Duodenal mucosa (tissue), 2 donors: ENCODE measurements around the gene PTK7.

Source experiments
- H3K27ac ChIP-seq: one replicate; pipeline ENCODE4 v1.7.0; 2013; ENCODE audit warnings: low read depth, low read length
- H3K27me3 ChIP-seq, 2 donors: one replicate each; pipeline ENCODE4 v1.7.0; 2013; ENCODE audit warnings: low read length in 2 of 2, control low read depth in 1 of 2; ENCODE audit not compliant: insufficient read depth in 2 of 2, control insufficient read depth in 1 of 2
- H3K36me3 ChIP-seq, 2 donors: one replicate each; pipeline ENCODE4 v1.7.0; 2013; ENCODE audit warnings: low read length in 2 of 2, control low read depth in 1 of 2; ENCODE audit not compliant: insufficient read depth in 2 of 2, control insufficient read depth in 1 of 2
- H3K4me1 ChIP-seq, 2 donors: one replicate each; pipeline ENCODE4 v1.7.0; 2013; ENCODE audit warnings: low read length in 2 of 2, control low read depth in 1 of 2; ENCODE audit not compliant: insufficient read depth in 2 of 2, control insufficient read depth in 1 of 2
- H3K4me3 ChIP-seq, 2 donors: one replicate each; pipeline ENCODE4 v1.7.0; 2013; ENCODE audit warnings: low read length in 2 of 2, low read depth in 1 of 2
- H3K9ac ChIP-seq, 2 donors: one replicate each; pipeline ENCODE4 v1.7.0; 2013; ENCODE audit warnings: low read length in 2 of 2, low read depth in 1 of 2
- H3K9me3 ChIP-seq, 2 donors: one replicate each; pipeline ENCODE4 v1.7.0; 2013; ENCODE audit warnings: low read length in 2 of 2, control low read depth in 1 of 2; ENCODE audit not compliant: control insufficient read depth in 1 of 2

PTK7 gene

GRCh38 chr6:43082806-43083655 lies 6.9 kb downstream of the PTK7 start:
- Histone ChIP-seq H3K4me3 (no peak overlapping the region), H3K9ac (no peak overlapping the region), H3K27ac (no peak overlapping the region), H3K36me3 (no peaks in the 10 kb centered on the region), H3K4me1 (peaks cover 0 to 3% of the 10 kb centered on the region in 2 donors), H3K27me3 (no peaks in the 10 kb centered on the region), H3K9me3 (no peaks in the 10 kb centered on the region)

DNA sequence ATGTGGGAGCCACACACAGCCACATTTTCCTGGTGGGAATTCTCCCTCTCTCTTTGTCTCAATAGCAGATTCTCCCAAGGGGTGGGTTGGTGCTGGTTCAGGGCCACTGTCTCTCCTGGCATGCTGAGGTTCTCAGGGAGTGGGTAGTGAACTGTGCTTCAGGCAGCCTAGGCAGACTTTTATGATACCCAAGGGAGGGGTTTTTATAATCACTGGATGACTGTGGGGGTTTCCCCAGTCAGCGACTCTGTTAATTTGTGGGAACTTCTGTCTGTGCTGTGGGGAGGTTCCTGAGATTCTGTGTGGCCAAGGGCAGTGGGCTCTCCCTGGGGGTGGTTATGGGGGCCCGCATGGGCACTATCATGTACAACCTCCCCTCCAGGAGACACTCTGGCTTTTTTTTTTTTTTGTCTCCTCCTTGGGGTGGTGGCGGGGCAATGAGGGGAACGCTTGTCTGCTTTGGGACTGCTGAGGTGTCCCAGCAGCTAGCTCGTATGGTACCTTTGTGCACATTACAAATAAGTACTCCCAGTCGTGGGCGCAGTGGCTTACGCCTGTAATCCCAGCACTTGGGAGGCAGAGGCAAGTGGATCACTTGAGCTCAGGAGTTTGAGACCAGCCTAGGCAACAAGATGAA lies 10.0 kb downstream of the PTK7 start:
- Histone ChIP-seq H3K9me3 (no peaks in the 10 kb centered on the region), H3K27ac (no peak overlapping the region), H3K9ac (no peak overlapping the region), H3K4me1 (peaks cover 0 to 6% of the 10 kb centered on the region in 2 donors), H3K4me3 (no peak overlapping the region), H3K27me3 (no peaks in the 10 kb centered on the region), H3K36me3 (no peaks in the 10 kb centered on the region)

DNA sequence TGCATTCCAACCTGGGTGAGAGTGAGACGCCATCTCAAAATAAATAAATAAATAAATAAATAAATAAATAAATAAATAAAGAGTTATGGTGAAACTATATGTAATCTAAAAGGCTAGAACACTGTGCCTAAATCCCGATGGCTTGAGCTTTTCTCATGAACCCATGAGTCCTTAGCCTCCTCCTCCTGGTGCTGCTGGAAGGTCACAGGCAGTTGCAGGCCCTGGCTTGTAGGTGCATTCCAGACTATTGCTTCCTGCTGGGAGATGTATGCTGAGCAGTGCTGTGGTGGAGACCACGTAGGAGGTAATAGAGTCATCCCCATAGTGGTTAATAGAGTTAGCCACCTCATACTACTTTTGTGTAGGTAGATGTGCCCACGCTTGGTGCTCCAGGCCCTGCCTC lies 12.5 kb downstream of the PTK7 start:
- Histone ChIP-seq H3K4me1 (peaks cover 0 to 10% of the 10 kb centered on the region in 2 donors), H3K27me3 (no peaks in the 10 kb centered on the region), H3K27ac (no peak overlapping the region), H3K9me3 (no peaks in the 10 kb centered on the region), H3K4me3 (no peak overlapping the region), H3K9ac (peak overlapping the region in 1 of 2 donors; percentile 2), H3K36me3 (no peaks in the 10 kb centered on the region)

DNA sequence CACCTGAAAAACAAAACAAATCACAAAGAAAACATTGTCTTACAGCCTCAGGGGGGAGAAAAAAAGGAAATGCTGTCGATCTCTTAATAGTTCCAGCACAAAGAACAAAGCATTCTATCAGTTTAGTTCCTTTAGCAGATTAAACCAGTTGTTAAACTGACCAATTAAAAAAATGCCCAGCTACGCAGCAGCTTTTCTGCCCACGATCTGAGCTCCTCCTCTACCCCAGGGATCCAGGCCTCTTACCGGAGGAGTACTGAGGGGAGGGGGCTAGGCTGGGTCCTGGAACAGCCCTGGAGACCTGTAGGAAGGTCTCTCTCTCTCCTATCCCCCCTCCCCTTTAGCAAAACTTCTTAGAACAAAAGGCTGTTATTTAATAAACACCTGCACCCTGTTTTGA lies 13.4 kb downstream of the PTK7 start:
- no peaks in the 10 kb centered on the region for H3K9me3 ChIP-seq
- H3K36me3 ChIP-seq, result no peaks in the 10 kb centered on the region
- H3K9ac ChIP-seq, result peak overlapping the region in 1 of 2 donors; percentile 9
- no peak overlapping the region for H3K4me3 ChIP-seq
- peaks cover 4 to 10% of the 10 kb centered on the region in 2 donors for H3K4me1 ChIP-seq
- H3K27ac ChIP-seq, result no peak overlapping the region
- H3K27me3 ChIP-seq, result no peaks in the 10 kb centered on the region

DNA sequence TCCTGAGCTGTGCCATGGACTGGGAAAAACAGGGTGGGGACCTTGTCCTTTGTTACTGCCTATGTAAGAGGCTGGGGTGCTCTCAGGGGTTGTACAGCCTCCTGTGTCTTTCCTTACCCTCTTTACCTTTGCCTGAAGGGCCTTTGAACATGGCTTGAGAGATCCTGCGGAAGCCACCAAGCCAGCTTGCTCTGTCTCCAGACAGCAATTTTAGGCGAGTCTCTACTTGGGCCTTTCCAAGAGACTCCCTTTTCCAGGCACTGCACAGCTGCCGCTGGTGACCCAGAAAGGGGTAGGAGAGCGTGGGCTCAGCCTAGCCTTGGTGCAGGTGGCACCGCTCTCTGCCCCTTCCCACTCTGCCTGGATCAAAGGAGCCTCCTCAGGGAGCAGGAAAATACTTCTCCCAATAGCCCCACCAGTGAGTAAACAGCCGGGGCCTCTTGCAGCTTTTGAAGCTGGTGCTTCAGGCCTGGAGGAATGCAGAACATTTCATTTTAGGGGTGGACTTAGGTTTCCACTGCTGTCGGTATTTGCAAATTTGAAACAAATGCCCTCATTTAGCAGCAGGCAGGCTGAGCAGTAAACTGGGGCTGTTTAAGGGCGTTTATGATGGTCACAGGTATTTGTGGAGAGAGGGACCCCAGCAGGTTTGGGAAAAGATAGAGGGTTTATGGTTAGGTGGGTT lies 13.9 kb downstream of the PTK7 start:
- Histone ChIP-seq H3K4me1 (peaks cover 4 to 10% of the 10 kb centered on the region in 2 donors), H3K4me3 (no peak overlapping the region), H3K27ac (no peak overlapping the region), H3K9me3 (no peaks in the 10 kb centered on the region), H3K27me3 (no peaks in the 10 kb centered on the region), H3K9ac (peak overlapping the region in 1 of 2 donors; percentile 9), H3K36me3 (no peaks in the 10 kb centered on the region)

DNA sequence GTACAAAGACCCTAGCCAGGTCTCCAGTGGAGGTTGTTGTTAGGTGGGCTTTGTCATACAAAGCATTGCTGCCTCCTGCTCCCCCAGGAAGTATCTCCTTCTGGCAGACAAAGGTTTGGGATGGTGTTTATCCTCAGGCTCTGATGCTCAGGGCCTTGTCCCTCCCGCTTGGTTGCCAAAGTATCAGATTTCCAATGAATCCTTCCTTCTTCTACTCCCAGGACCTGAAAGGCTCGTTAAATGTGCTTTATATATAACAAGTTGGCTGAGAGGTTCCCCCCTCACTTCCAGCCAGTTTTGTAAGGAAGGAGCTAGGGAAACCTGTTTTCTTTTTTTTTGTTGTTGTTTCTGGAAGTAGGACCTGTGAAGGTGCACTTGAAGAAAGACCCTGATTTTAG lies 14.4 kb downstream of the PTK7 start:
- Histone ChIP-seq H3K36me3 (no peaks in the 10 kb centered on the region), H3K27me3 (no peaks in the 10 kb centered on the region), H3K4me3 (no peak overlapping the region), H3K9me3 (no peaks in the 10 kb centered on the region), H3K27ac (no peak overlapping the region), H3K9ac (peak overlapping the region in 1 of 2 donors; percentile 9), H3K4me1 (peaks cover 4 to 14% of the 10 kb centered on the region in 2 donors)

DNA sequence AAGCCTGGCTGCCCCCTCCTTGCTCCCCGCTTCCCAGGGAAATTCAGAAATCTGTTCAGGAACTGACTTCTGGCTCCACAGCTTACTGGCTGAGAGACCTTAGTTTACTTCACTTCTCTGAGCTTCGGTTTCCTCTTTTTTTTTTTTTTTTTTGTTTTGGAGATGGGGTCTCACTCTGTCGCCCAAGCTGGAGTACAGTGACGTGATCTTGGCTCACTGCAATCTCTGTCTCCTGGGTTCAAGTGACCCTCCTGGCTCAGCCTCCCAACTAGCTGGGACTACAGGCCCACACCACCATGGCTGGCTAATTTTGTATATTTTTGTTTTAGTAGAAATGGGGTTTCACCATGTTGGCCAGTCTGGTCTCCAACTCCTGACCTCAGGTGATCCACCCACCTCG lies 14.9 kb downstream of the PTK7 start:
- Histone ChIP-seq H3K36me3 (no peaks in the 10 kb centered on the region), H3K27me3 (no peaks in the 10 kb centered on the region), H3K9ac (no peak overlapping the region), H3K27ac (no peak overlapping the region), H3K9me3 (no peaks in the 10 kb centered on the region), H3K4me3 (no peak overlapping the region), H3K4me1 (peaks cover 9 to 18% of the 10 kb centered on the region in 2 donors)

DNA sequence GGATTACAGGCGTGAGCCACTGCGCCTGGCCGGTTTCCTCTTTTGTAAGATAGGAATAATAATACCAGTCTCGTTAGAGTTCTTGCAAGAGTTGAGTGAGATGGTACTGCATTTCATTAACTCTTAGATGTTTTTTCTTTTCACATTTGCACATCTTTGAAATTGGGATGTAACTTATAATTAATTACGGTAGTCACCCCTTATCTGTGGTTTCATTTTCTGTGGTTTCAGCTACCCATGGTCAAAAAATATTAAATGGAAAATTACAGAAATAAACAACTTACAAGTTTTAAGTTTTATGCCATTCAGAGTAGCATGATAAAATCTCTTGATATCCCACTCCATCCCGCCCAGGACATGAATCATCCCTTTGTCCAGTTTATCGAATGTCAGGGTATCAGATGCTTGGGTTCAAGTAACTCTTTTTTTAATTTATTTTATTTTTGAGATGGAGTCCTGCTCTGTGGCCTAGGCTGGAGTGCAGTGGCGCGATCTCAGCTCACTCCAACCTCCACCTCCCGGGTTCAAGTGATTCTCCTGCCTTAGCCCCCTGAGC lies 15.4 kb downstream of the PTK7 start:
- Histone ChIP-seq H3K36me3 (no peaks in the 10 kb centered on the region), H3K27ac (no peak overlapping the region), H3K9me3 (no peaks in the 10 kb centered on the region), H3K4me3 (no peak overlapping the region), H3K9ac (no peak overlapping the region), H3K4me1 (peaks cover 14 to 23% of the 10 kb centered on the region in 2 donors), H3K27me3 (no peaks in the 10 kb centered on the region)

- Histone ChIP-seq H3K9ac (no peak overlapping the region), H3K36me3 (no peaks in the 10 kb centered on the region), H3K4me3 (no peak overlapping the region), H3K9me3 (no peaks in the 10 kb centered on the region), H3K4me1 (peaks cover 20 to 34% of the 10 kb centered on the region in 2 donors), H3K27ac (no peak overlapping the region), H3K27me3 (no peaks in the 10 kb centered on the region)
Observed at GRCh38 chr6:43092635-43093034, 16.5 kb downstream of the PTK7 start.
